Activated T-cell treated with anti-CD3 and anti-CD28 coated beads, Interleukin-2, amount 50 U/mL, for 24 hours (primary cell): ENCODE measurements around the gene CCDC167.

ENCODE experiments used
- DNase-seq: peaks from one replicate; pipeline ENCODE4 v3.0.0-alpha.2; 2020
- H3K27ac Mint-ChIP-seq: 2 replicates; pipeline ENCODE4 v1.8.0; 2020; ENCODE audit warnings: mild to moderate bottlenecking, mixed read lengths
- H3K27me3 Mint-ChIP-seq: 2 replicates; pipeline ENCODE4 v1.8.0; 2020; ENCODE audit warnings: mixed read lengths
- H3K36me3 Mint-ChIP-seq: 2 replicates; pipeline ENCODE4 v1.8.0; 2020; ENCODE audit warnings: low read depth, mixed read lengths
- H3K4me1 Mint-ChIP-seq: 2 replicates; pipeline ENCODE4 v1.8.0; 2020; ENCODE audit warnings: low read depth, mixed read lengths
- H3K4me3 Mint-ChIP-seq: 2 replicates; pipeline ENCODE4 v1.8.0; 2020; ENCODE audit warnings: mild to moderate bottlenecking, moderate library complexity, mixed read lengths
- H3K9me3 Mint-ChIP-seq: 2 replicates; pipeline ENCODE4 v1.8.0; 2020; ENCODE audit warnings: mixed read lengths

The CCDC167 gene

DNA sequence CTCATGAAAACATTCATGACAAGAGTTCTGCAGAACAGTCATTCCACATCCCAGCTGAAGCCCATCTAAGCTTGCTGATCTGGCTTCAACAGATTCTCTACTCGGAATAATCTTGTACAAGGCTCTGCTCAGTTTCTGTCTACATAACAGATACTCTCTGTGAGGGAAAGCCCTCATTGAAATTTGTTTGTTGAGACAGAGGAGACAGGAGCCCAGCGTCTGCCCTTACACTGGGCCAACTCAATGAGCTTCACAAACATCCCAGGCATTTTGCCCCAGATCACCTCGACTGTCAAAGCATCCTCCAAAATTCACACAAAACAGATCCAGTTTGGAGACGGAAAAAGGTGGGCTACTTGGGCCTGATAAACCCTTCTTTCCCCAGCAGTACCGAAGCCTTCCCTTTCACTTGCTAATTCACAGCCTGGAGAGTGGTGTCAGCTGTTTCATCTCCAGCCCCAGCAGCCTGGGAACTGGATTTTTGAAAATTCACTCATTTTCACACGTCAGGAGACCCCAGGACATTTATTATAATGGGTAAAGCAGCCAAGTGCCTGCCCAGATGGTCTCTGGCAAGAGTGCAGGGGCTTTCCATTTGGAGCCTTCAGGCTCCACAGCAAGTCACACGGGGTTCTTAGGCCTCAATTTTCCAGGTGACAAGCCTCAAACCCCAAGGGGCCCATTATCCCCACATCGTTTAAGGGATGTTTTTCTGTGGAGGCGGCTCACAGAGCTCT, 7.3 kb downstream of the CCDC167 start:
- Mint-ChIP-seq H3K4me3 (no peak overlapping the region), H3K4me1 (peaks cover 95% of the 10 kb centered on the region), H3K36me3 (peaks cover 39% of the 10 kb centered on the region), H3K27ac (peak overlapping the region; percentile 65), H3K9me3 (no peaks in the 10 kb centered on the region), H3K27me3 (no peaks in the 10 kb centered on the region)
- DNase-seq, result peak; percentile 29

GRCh38 chr6:37491830-37492208, 7.9 kb downstream of the CCDC167 start:
- Mint-ChIP-seq H3K27me3 (no peaks in the 10 kb centered on the region), H3K4me1 (peaks cover 92% of the 10 kb centered on the region), H3K9me3 (no peaks in the 10 kb centered on the region), H3K27ac (peak overlapping the region; percentile 65), H3K36me3 (peaks cover 36% of the 10 kb centered on the region), H3K4me3 (no peak overlapping the region)
- no peak for DNase-seq

DNA sequence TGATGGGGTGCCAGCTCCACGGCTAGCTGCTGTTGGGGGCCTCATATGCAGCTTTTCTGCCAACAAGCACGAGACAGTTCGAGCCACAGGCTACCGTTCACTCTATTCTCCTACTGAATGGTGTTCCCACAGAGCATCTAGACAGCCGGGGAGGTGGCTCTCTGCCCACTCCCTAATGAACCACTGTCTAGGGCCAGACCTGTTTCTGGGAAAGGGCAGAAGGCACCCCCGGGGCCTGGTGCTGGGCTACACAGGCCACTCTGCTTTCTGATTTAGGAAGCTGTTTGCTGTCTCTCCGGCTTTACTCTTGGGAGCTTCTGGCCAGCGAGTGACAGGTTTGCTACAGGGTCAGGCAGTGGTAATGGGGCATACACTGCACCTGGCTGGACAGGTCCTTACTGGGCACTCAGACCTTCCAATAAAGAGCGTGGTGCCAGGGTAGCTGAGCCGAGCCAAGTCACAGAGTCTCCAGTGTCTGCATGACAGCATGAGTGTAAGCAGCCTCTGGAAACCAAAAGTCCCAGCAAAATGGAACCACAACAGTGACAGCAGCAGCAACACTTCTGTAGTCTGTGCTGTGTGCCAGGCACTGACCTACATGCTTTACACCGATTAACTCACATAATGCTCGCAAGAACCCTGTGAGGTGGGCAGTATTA, 8.4 kb downstream of the CCDC167 start:
- H3K4me1 Mint-ChIP-seq, result peaks cover 90% of the 10 kb centered on the region
- no peaks in the 10 kb centered on the region for H3K27me3 Mint-ChIP-seq
- peak; percentile 49 for DNase-seq
- no peak overlapping the region for H3K4me3 Mint-ChIP-seq
- peak overlapping the region; percentile 59 for H3K27ac Mint-ChIP-seq
- H3K9me3 Mint-ChIP-seq, result no peaks in the 10 kb centered on the region
- peaks cover 34% of the 10 kb centered on the region for H3K36me3 Mint-ChIP-seq

DNA sequence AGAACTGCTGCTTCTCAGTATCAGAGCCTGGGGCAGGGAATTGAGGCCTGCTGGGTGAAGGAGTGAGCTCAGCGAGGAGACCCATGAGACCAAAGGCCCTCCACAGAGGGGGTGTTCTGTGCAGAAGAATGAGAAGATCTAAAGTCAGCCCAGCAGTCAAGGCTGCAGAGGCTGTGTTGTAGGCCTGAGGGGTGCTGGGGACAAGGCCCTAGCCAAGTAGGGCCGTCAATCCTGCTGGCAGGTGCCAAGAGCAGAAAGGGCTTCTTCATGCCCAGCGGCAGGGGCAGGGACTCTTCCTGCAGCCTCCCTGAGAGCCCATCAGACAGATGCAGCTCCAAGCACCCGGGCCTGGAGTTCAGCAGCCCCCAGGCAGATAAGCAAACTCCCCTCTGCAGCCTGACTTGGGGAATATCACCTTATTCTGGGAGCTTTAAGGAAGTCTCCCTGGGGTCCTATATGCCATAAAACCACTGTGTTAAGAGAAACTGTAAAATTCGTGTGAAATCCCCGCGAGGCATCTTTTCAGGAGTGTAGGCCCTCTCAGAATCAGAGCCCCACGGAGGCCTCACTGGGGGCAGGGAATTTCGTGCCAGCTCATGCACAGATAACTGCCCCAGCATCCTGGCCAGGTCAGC, 9.0 kb downstream of the CCDC167 start:
- DNase-seq, result peak; percentile 46
- Mint-ChIP-seq H3K4me3 (no peak overlapping the region), H3K9me3 (no peaks in the 10 kb centered on the region), H3K27ac (peak overlapping the region; percentile 93), H3K4me1 (peaks cover 87% of the 10 kb centered on the region), H3K27me3 (no peaks in the 10 kb centered on the region), H3K36me3 (peaks cover 34% of the 10 kb centered on the region)

DNA sequence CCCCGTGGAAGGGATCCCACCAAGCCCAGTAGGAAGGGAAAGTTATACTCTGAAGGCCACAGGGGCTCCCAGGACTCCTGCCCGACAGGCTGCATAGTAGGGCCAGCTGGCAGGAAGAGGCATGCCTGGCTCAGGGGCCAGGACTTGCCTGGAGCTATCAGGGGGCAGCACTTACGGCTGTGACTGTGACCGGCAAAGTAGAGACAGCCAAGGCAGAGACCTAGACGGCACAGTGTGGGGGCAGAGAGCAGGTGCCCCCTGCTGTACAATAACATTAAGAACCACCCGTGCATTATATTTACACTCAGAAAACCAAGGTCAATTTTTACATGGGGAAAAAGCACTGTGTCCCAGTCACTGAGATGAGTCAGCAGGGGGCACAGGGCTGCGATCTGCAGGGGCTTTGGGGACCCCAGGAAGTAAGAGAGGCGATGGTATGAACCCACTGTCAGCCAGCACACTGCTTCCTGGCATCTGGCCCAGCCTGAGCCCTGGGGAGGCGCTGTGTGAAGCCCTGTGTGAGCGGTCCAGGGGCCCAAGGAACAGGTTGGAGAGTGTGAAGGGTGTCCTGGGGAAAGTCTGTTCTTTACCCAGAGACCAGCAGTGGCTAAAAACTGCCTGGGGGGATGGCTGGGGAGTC, 9.9 kb downstream of the CCDC167 start:
- DNase-seq, result peak; percentile 60
- Mint-ChIP-seq H3K27ac (peak overlapping the region; percentile 93), H3K4me1 (peaks cover 84% of the 10 kb centered on the region), H3K36me3 (peaks cover 37% of the 10 kb centered on the region), H3K27me3 (no peaks in the 10 kb centered on the region), H3K4me3 (peak overlapping the region; percentile 28), H3K9me3 (no peaks in the 10 kb centered on the region)

- H3K36me3 Mint-ChIP-seq, result peaks cover 34% of the 10 kb centered on the region
- H3K4me1 Mint-ChIP-seq, result peaks cover 73% of the 10 kb centered on the region
- no peak overlapping the region for H3K4me3 Mint-ChIP-seq
- H3K27ac Mint-ChIP-seq, result peak overlapping the region; percentile 93
- H3K27me3 Mint-ChIP-seq, result no peaks in the 10 kb centered on the region
- peak; percentile 42 for DNase-seq
- H3K9me3 Mint-ChIP-seq, result no peaks in the 10 kb centered on the region
Measured at GRCh38 chr6:37488476-37488875, 11.2 kb downstream of the CCDC167 start.

- no peak overlapping the region for H3K4me3 Mint-ChIP-seq
- no peaks in the 10 kb centered on the region for H3K9me3 Mint-ChIP-seq
- H3K36me3 Mint-ChIP-seq, result peaks cover 36% of the 10 kb centered on the region
- no peaks in the 10 kb centered on the region for H3K27me3 Mint-ChIP-seq
- H3K4me1 Mint-ChIP-seq, result peaks cover 66% of the 10 kb centered on the region
- peak; percentile 36 for DNase-seq
- H3K27ac Mint-ChIP-seq, result peak overlapping the region; percentile 93
Measured at GRCh38 chr6:37487591-37488380, 11.9 kb downstream of the CCDC167 start.

DNA sequence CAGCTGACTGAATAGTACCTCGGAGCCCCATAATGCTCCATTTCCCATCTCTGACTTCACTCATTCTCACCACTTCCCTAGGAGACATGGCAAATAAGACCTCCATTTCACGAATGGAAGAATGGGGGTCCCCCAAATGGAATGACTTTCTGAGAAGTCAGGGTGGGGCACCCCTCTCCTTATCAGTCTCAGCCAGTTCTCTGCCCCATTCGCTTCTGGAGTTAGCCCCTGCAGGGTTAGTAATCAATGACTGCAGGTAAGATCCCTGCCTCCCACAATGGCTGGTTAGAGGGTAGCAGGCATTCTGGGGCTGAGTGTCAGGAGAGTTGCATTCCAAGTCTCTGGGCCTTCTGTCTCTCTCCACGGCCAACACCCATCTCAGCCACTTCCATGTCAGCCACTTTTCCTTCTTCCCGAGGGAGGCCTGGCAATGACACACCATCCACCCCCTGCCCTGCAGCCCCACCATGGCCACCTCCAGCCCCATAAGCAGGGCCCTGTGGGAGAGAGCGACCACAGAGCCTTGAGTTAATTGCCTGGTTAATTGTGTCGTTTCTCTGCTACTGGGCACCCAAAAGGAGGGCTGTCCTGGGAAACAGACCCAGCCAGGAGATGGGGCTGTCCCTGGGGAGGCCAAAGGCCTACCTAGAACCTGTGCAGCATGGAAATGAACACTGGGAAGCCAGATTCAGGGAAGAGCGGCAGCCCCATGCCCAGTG, 13.4 kb downstream of the CCDC167 start:
- H3K27ac Mint-ChIP-seq, result peak overlapping the region; percentile 58
- peaks cover 51% of the 10 kb centered on the region for H3K4me1 Mint-ChIP-seq
- no peak overlapping the region for H3K4me3 Mint-ChIP-seq
- no peaks in the 10 kb centered on the region for H3K9me3 Mint-ChIP-seq
- peaks cover 49% of the 10 kb centered on the region for H3K36me3 Mint-ChIP-seq
- no peaks in the 10 kb centered on the region for H3K27me3 Mint-ChIP-seq
- peak; percentile 28 for DNase-seq

DNA sequence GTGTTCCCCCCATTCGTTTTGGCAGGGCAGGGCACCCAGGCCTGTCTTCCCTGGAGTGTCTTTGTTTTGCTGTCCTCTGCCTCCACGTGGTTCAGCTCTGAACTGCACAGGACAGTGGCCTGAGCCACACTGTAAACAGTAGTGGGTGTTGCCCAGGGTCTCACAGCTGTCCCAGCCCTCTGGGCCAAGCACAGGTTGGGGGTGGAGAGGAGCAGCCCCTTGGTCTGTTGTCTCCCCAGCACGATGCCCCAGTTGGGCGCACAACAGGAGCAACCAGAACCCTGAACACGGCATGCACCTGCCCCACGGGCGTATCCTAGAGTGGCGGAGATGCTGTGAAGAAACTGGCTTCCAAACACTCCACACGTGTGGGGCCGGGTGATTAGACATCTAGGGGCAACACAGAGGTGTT, 14.4 kb downstream of the CCDC167 start:
- H3K27ac Mint-ChIP-seq, result no peak overlapping the region

DNA sequence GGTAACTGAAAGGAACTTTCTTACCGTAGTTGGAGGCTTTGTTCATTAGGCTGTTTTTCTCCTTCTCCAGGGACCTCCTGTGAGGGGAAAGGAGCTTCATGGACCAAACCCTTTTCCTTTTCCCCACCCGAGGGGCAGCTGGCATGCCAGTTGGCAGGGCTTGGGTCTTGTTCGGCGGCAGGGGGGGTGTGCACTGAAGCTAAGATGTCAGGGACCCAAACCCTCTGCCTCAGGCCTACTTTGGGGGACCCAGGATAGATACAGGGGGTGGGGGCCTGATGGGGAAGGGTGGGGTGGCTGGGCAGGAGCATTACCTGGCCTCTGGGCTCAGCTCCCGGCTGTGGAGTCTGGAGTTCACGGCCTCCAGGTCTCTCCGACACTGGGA, 14.9 kb downstream of the CCDC167 start:
- Mint-ChIP-seq H3K9me3 (no peaks in the 10 kb centered on the region), H3K27me3 (no peaks in the 10 kb centered on the region), H3K36me3 (peaks cover 63% of the 10 kb centered on the region), H3K4me3 (no peak overlapping the region), H3K4me1 (peaks cover 36% of the 10 kb centered on the region), H3K27ac (peak overlapping the region; percentile 50)
- DNase-seq, result no peak

More for the DNA sequence above, 14.4 kb downstream of the CCDC167 start:
- Mint-ChIP-seq H3K9me3 (no peaks in the 10 kb centered on the region), H3K4me3 (no peak overlapping the region), H3K36me3 (peaks cover 59% of the 10 kb centered on the region), H3K27me3 (no peaks in the 10 kb centered on the region), H3K4me1 (peaks cover 41% of the 10 kb centered on the region)
- peak; percentile 31 for DNase-seq

DNA sequence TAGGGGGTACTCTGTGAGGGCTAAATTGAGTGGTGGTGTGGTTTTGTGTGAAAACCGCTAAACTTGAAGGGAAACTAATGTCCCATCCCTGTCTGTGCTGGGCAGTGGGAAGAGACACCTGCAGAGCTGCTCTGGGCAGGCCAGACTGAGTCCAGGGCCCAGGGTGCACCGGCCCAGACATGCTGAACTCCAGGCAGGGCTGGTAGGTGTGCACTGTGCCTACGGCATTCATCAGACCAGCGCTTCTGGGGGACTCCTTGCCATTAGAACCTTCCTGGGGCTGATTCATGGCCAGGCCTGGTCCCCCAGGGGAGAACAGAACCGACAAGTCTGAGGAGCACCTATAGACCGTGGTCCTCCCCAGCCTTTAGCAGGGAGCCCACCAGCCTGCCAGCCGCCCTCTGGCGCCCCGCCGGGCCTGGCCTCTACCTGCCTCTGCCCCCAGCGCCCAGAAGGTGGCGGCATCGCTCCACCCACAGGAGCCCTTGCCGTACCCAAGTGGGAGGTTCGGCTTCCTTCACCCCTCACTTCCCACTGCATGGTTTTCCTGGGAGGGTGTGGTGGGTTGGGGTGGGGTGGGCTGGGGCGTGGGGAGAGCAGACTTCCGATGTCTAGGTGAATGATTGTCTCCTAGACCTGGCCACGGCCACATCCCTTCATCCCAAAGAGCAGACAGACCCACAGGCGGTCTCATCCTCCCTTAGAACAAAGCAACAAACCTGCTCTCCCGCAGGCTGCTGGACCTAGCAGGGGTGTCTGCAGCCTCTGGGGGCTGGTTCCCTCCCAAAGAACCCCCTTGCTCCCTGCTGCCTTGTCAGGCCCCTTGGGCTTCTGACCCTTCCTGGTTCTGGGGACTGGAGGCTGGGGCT, 15.5 kb downstream of the CCDC167 start:
- DNase-seq, result peak; percentile 87
- Mint-ChIP-seq H3K27ac (peak overlapping the region; percentile 50), H3K4me3 (no peak overlapping the region), H3K9me3 (no peaks in the 10 kb centered on the region), H3K4me1 (peaks cover 30% of the 10 kb centered on the region), H3K36me3 (peaks cover 69% of the 10 kb centered on the region), H3K27me3 (no peaks in the 10 kb centered on the region)

- no peak overlapping the region for H3K4me3 Mint-ChIP-seq
- H3K27me3 Mint-ChIP-seq, result no peaks in the 10 kb centered on the region
- DNase-seq, result no peak
- no peaks in the 10 kb centered on the region for H3K9me3 Mint-ChIP-seq
- H3K4me1 Mint-ChIP-seq, result peaks cover 22% of the 10 kb centered on the region
- peak overlapping the region; percentile 51 for H3K27ac Mint-ChIP-seq
- H3K36me3 Mint-ChIP-seq, result peaks cover 69% of the 10 kb centered on the region
Measured at GRCh38 chr6:37483252-37483901, 16.3 kb downstream of the CCDC167 start.
